ENCODE measurements around the gene SORCS2.

The SORCS2 gene

DNA sequence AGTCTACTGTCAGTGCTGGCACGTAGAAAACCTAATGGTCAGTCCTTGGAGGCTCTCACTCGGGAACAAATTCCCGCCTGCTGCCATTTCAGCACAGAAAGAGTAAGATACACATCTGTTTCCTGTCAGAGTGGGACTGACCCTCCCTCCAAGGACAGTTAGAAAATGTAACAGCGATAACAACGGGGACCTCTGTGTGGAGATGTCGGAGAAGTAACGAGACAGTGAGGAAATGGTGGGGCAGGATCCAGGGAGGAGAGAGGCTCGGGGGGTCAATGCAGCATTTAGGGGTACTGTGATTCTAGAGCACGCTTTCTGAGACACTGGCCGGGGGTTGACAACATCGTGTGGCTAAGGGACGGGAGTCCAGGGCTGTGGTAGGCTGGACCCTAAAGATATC lies 36.0 kb upstream of the SORCS2 start:
- H3K4me2 ChIP-seq (ENCODE audit: low read length): no peak overlapping the region

DNA sequence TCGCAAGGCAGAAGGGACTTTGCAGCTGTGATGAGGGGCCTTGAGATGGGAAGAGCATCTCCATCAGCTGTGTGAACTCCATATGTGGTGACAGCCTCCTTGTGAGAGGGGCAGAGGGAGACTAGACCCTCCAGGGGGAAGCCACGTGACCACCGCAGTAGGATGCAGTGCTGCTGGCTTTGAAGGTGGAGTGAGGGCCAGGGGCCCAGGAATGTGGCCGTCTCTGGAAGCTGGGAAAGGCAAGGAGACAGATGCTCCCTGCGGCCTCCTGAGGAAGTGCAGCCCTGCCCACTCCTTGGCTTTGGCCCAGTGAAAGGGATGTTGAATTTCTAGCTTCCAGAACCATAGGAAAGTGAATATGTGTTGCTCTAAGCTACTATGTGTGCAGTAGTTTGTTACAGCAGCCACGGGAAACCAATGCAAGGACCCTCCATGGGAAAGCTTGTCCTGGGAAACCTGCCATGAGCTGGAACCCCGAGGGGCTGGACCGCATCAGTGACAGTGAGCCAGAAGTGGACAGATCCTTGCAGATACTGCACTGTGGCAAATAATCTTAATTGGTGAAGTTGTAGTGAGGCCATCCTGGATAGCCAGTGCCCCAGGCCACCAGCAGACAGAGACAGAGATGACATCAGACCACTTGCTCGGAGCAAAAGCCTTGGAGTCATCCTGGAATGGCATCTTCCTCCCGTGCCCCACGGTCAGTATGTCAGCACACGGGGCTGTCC lies 35.4 kb upstream of the SORCS2 start:
- Histone ChIP-seq H3K4me3 (ENCODE audit: low read length) (no peak overlapping the region), H3K36me3 (ENCODE audit: control insufficient read depth, low read length) (no peaks in the 10 kb centered on the region), H3K9me2 (replicated peaks; ENCODE audit: control insufficient read depth, low read length) (no peaks in the 10 kb centered on the region), H3F3A (ENCODE audit: control insufficient read depth, insufficient read depth) (no peaks in the 10 kb centered on the region), H3K27ac (ENCODE audit: low read depth, low read length) (no peak overlapping the region), H3K27me3 (ENCODE audit: control insufficient read depth, low read length) (peaks cover 7% of the 10 kb centered on the region; the same call in 1 of the 2 replicates), H3K4me1 (ENCODE audit: control insufficient read depth, low read length) (no peaks in the 10 kb centered on the region), H3K4me2 (ENCODE audit: low read length) (no peak overlapping the region), H4K20me1 (ENCODE audit: control insufficient read depth, insufficient read depth, low read depth, low read length) (no peaks in the 10 kb centered on the region), H3K79me2 (ENCODE audit: control insufficient read depth, low read length) (no peaks in the 10 kb centered on the region), H3K9me3 (ENCODE audit: control insufficient read depth, insufficient read depth, low read length) (no peaks in the 10 kb centered on the region)
- TF ChIP-seq EZH2phosphoT487 (IDR thresholded peaks at IDR 0.05; ENCODE audit: borderline replicate concordance, low read length): no peak
- TF ChIP-seq, protein P1, sequence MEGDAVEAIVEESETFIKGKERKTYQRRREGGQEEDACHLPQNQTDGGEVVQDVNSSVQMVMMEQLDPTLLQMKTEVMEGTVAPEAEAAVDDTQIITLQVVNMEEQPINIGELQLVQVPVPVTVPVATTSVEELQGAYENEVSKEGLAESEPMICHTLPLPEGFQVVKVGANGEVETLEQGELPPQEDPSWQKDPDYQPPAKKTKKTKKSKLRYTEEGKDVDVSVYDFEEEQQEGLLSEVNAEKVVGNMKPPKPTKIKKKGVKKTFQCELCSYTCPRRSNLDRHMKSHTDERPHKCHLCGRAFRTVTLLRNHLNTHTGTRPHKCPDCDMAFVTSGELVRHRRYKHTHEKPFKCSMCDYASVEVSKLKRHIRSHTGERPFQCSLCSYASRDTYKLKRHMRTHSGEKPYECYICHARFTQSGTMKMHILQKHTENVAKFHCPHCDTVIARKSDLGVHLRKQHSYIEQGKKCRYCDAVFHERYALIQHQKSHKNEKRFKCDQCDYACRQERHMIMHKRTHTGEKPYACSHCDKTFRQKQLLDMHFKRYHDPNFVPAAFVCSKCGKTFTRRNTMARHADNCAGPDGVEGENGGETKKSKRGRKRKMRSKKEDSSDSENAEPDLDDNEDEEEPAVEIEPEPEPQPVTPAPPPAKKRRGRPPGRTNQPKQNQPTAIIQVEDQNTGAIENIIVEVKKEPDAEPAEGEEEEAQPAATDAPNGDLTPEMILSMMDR (IDR thresholded peaks at IDR 0.05; ENCODE audit: low read depth, low read length, poor library complexity, severe bottlenecking): no peak

More for the DNA sequence above, 36.0 kb upstream of the SORCS2 start:
- no peak overlapping the region for H3K27ac ChIP-seq (ENCODE audit: low read depth, low read length)
- no peaks in the 10 kb centered on the region for H3K9me3 ChIP-seq (ENCODE audit: control insufficient read depth, insufficient read depth, low read length)
- TF ChIP-seq, protein P1 (IDR thresholded peaks at IDR 0.05; ENCODE audit: low read depth, low read length, poor library complexity, severe bottlenecking): no peak
- TF ChIP-seq EZH2phosphoT487 (IDR thresholded peaks at IDR 0.05; ENCODE audit: borderline replicate concordance, low read length): no peak
- no peaks in the 10 kb centered on the region for H3K79me2 ChIP-seq (ENCODE audit: control insufficient read depth, low read length)
- H3K4me1 ChIP-seq (ENCODE audit: control insufficient read depth, low read length): no peaks in the 10 kb centered on the region
- no peak overlapping the region for H3K4me3 ChIP-seq (ENCODE audit: low read length)
- H3F3A ChIP-seq (ENCODE audit: control insufficient read depth, insufficient read depth): no peaks in the 10 kb centered on the region
- H4K20me1 ChIP-seq (ENCODE audit: control insufficient read depth, insufficient read depth, low read depth, low read length): no peaks in the 10 kb centered on the region
- no peaks in the 10 kb centered on the region for H3K36me3 ChIP-seq (ENCODE audit: control insufficient read depth, low read length)
- peaks cover 7% of the 10 kb centered on the region; the same call in 1 of the 2 replicates for H3K27me3 ChIP-seq (ENCODE audit: control insufficient read depth, low read length)
- no peaks in the 10 kb centered on the region for H3K9me2 ChIP-seq (replicated peaks; ENCODE audit: control insufficient read depth, low read length)

DNA sequence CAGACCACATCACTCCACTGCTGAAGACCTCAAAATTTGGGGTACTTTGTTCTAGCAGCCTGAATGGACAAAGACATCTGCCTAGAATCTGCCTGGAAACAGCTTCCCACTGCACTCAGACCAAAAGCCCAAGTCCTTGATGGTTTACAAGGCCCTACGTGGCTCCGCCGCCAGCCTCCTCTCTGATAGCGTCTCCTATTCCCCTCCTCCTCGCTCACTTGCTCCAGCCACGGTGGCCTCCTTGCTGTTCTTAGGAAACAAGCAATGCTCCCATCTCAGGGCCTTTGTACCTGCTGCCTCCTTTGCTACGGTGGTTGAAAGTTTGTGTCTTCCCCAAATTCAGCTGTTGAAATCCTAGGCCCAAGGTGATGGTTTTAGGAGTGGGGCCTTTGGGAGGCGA lies 34.7 kb upstream of the SORCS2 start:
- H3F3A ChIP-seq (ENCODE audit: control insufficient read depth, insufficient read depth): no peaks in the 10 kb centered on the region
- no peaks in the 10 kb centered on the region for H3K79me2 ChIP-seq (ENCODE audit: control insufficient read depth, low read length)
- H3K9me3 ChIP-seq (ENCODE audit: control insufficient read depth, insufficient read depth, low read length): no peaks in the 10 kb centered on the region
- H3K9me2 ChIP-seq (replicated peaks; ENCODE audit: control insufficient read depth, low read length): no peaks in the 10 kb centered on the region
- H3K36me3 ChIP-seq (ENCODE audit: control insufficient read depth, low read length): no peaks in the 10 kb centered on the region
- H3K4me1 ChIP-seq (ENCODE audit: control insufficient read depth, low read length): no peaks in the 10 kb centered on the region
- TF ChIP-seq, protein P1 (IDR thresholded peaks at IDR 0.05; ENCODE audit: low read depth, low read length, poor library complexity, severe bottlenecking): no peak
- TF ChIP-seq EZH2phosphoT487 (IDR thresholded peaks at IDR 0.05; ENCODE audit: borderline replicate concordance, low read length): no peak
- no peak overlapping the region for H3K4me2 ChIP-seq (ENCODE audit: low read length)
- peaks cover 7% of the 10 kb centered on the region; the same call in 1 of the 2 replicates for H3K27me3 ChIP-seq (ENCODE audit: control insufficient read depth, low read length)
- no peaks in the 10 kb centered on the region for H4K20me1 ChIP-seq (ENCODE audit: control insufficient read depth, insufficient read depth, low read depth, low read length)
- H3K4me3 ChIP-seq (ENCODE audit: low read length): no peak overlapping the region
- H3K27ac ChIP-seq (ENCODE audit: low read depth, low read length): no peak overlapping the region

Data from DOHH2 (cell line).